BLaER1 (cell line): ENCODE measurements around the gene CKS1B.

ENCODE experiments used
- H3K27ac ChIP-seq: shearing (Covaris generic); formaldehyde crosslinking; 2 replicates; pipeline ENCODE4 v1.8.1; 2022
- H3K27me3 ChIP-seq: shearing (Covaris generic); formaldehyde crosslinking; 2 replicates; pipeline ENCODE4 v1.8.1; 2022
- H3K36me3 ChIP-seq: shearing (Covaris generic); formaldehyde crosslinking; 2 replicates; pipeline ENCODE4 v1.8.1; 2022
- H3K4me1 ChIP-seq: shearing (Covaris generic); formaldehyde crosslinking; 2 replicates; pipeline ENCODE4 v1.8.1; 2022
- H3K4me2 ChIP-seq: shearing (Covaris generic); formaldehyde crosslinking; 2 replicates; pipeline ENCODE4 v1.8.1; 2022
- H3K4me3 ChIP-seq: shearing (Covaris generic); formaldehyde crosslinking; 2 replicates; pipeline ENCODE4 v1.8.1; 2022
- H3K9ac ChIP-seq: shearing (Covaris generic); formaldehyde crosslinking; 2 replicates; pipeline ENCODE4 v1.8.1; 2022
- H3K9me3 ChIP-seq: shearing (Covaris generic); formaldehyde crosslinking; 2 replicates; pipeline ENCODE4 v1.8.1; 2022
- H4K20me1 ChIP-seq: shearing (Covaris generic); formaldehyde crosslinking; 2 replicates; pipeline ENCODE4 v1.8.1; 2022
- Cebpa-rat ChIP-seq: shearing (Covaris generic); IDR thresholded peaks from 2 replicates; pipeline ENCODE4 v1.8.1; 2022

Gene CKS1B

DNA sequence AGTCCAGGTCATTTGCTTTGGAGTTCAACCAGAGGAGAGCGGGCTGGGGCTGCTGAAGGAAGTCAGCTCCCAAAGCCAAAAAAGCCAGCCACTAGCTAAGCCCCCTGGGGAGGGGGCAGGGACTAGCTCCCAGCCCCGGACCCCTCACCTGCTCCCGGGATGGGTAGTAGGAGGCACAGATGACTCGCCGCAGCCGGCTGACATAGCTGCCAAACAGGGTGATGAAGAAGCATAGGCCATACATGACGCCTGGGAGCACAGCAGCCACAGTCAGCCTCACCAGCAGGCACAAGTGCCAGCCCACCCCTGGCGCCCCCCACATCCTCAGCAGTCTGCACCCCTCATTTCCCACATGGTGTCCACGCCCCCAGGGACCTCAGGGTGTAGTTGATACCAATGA is 51.7 kb downstream of the CKS1B start:
- H4K20me1 ChIP-seq: no peaks in the 10 kb centered on the region
- H3K9me3 ChIP-seq: no peaks in the 10 kb centered on the region
- peaks cover 11% of the 10 kb centered on the region for H3K4me1 ChIP-seq
- H3K4me2 ChIP-seq: no peak overlapping the region
- H3K27ac ChIP-seq: no peak overlapping the region
- no peaks in the 10 kb centered on the region for H3K36me3 ChIP-seq
- H3K27me3 ChIP-seq: no peaks in the 10 kb centered on the region
- TF ChIP-seq Cebpa-rat: no peak
- no peak overlapping the region for H3K4me3 ChIP-seq
- H3K9ac ChIP-seq: no peak overlapping the region

DNA sequence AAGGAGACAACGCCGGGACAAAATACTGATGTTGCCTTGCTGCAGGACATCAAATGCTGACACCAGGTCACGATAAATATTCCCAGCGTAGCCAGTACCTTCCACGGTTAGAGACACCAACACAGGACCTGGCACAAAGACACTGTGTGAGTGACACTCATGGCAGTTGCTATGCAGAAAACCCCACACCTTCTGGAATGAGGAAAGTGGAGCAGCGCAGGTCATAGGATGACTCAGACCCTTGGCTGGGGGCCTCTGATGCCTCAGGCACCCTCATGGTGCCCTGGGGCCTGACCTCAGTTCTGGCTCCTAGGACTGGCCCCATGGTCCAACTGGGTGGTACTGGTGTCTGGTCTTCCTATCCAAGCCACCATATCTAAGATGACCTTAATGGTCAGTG is 52.1 kb downstream of the CKS1B start:
- Histone ChIP-seq H3K36me3 (no peaks in the 10 kb centered on the region), H3K4me1 (peaks cover 11% of the 10 kb centered on the region), H3K9me3 (no peaks in the 10 kb centered on the region), H4K20me1 (no peaks in the 10 kb centered on the region), H3K4me2 (no peak overlapping the region), H3K4me3 (no peak overlapping the region), H3K27ac (no peak overlapping the region), H3K27me3 (no peaks in the 10 kb centered on the region), H3K9ac (no peak overlapping the region)
- TF ChIP-seq Cebpa-rat: no peak
